Naive thymus-derived CD4-positive, alpha-beta T cell (primary cell): Measurements from ENCODE around the gene EEF1G. TPM values are rescaled to one million over a fixed set of nuclear protein-coding genes. Genes with fewer than 3 reads are reported as not detected.
"Not testable (repeated sequence)": the region's sequence is repeated elsewhere in the genome, so short reads cannot be mapped to it uniquely, and the experiment has no call there.

ENCODE experiments used
- ATAC-seq: fragments of 150-1000 bp; cut with Tn5 transposase; 2 replicates; pipeline ENCODE4 v1.10.0; 2021; ENCODE audit warnings: mild to moderate bottlenecking, moderate library complexity
- CTCF ChIA-PET: fragments of 350-600 bp; sonication (Branson Sonifier 250); formaldehyde crosslinking; loops from one replicate; lab custom pipeline; 2021; ENCODE audit warnings: antibody characterized with exemption; lab: Charles Lee
- POLR2A ChIA-PET: fragments of 350-600 bp; sonication (Branson Sonifier 250); formaldehyde crosslinking; loops from one replicate; lab custom pipeline; 2021; ENCODE audit warnings: antibody characterized with exemption, inconsistent platforms; lab: Charles Lee
- DNase-seq, 9 donors: peaks; one replicate each; pipeline versions ENCODE4 v3.0.0 to v3.0.0-alpha.2; 2020 to 2022; ENCODE audit warnings: mixed read lengths in 1 of 9
- H3K27ac ChIP-seq: one replicate; pipeline ENCODE4 v1.7.0; 2013; ENCODE audit warnings: mild to moderate bottlenecking, low read depth, low read length, moderate library complexity
- H3K27me3 ChIP-seq, 2 donors: one replicate each; pipeline ENCODE4 v1.7.0; 2013; ENCODE audit warnings: low read length in 2 of 2, mild to moderate bottlenecking in 2 of 2, moderate library complexity in 2 of 2; ENCODE audit not compliant: control insufficient read depth in 2 of 2, insufficient read depth in 2 of 2
- H3K36me3 ChIP-seq, 3 experiments: 1 replicate in 2 of 3; 2 replicates in 1 of 3; pipeline ENCODE4 v1.7.0; 2013; ENCODE audit warnings: low read length in 3 of 3, mild to moderate bottlenecking in 3 of 3, moderate library complexity in 1 of 3; ENCODE audit not compliant: insufficient read depth in 3 of 3, control insufficient read depth in 2 of 3
- H3K4me1 ChIP-seq, 2 donors: one replicate each; pipeline ENCODE4 v1.7.0; 2013; ENCODE audit warnings: low read length in 2 of 2, mild to moderate bottlenecking in 2 of 2, moderate library complexity in 1 of 2; ENCODE audit not compliant: control insufficient read depth in 2 of 2, insufficient read depth in 2 of 2
- H3K4me3 ChIP-seq: 2 replicates; pipeline ENCODE4 v1.7.0; 2013; ENCODE audit warnings: mild to moderate bottlenecking, low read length
- H3K9me3 ChIP-seq, 3 experiments: 1 replicate in 2 of 3; 2 replicates in 1 of 3; pipeline ENCODE4 v1.7.0; 2013; ENCODE audit warnings: low read length in 3 of 3; ENCODE audit not compliant: control insufficient read depth in 2 of 3
- H3K27ac Mint-ChIP-seq, 9 donors: one replicate each; pipeline ENCODE4 v1.8.0; 2020 to 2022; ENCODE audit warnings: mixed read lengths in 9 of 9, mild to moderate bottlenecking in 8 of 9, moderate library complexity in 5 of 9, inconsistent platforms in 2 of 9
- H3K27me3 Mint-ChIP-seq, 5 donors: one replicate each; pipeline ENCODE4 v1.8.0; 2021 to 2022; ENCODE audit warnings: mixed read lengths in 5 of 5, mild to moderate bottlenecking in 1 of 5
- H3K36me3 Mint-ChIP-seq, 5 donors: one replicate each; pipeline ENCODE4 v1.8.0; 2020 to 2022; ENCODE audit warnings: mixed read lengths in 5 of 5, mild to moderate bottlenecking in 3 of 5, inconsistent platforms in 1 of 5
- H3K4me1 Mint-ChIP-seq, 7 donors: one replicate each; pipeline ENCODE4 v1.8.0; 2020 to 2022; ENCODE audit warnings: mixed read lengths in 7 of 7, mild to moderate bottlenecking in 3 of 7, inconsistent platforms in 1 of 7
- H3K4me3 Mint-ChIP-seq, 10 donors: one replicate each; pipeline ENCODE4 v1.8.0; 2020 to 2022; ENCODE audit warnings: mild to moderate bottlenecking in 10 of 10, mixed read lengths in 10 of 10, moderate library complexity in 6 of 10, inconsistent platforms in 2 of 10
- H3K9me3 Mint-ChIP-seq, 11 donors: one replicate each; pipeline ENCODE4 v1.8.0; 2020 to 2022; ENCODE audit warnings: mixed read lengths in 11 of 11, mild to moderate bottlenecking in 4 of 11, inconsistent platforms in 1 of 11, moderate library complexity in 1 of 11
- intact Hi-C, 2 donors: fragments of 100-400 bp; cut with micrococcal nuclease; formaldehyde crosslinking; loops; one replicate each; pipeline ENCODE4 v1.15.1; 2023
- polyA plus RNA-seq, 2 donors: library from polyadenylated mRNA; unstranded; fragments of 300-500 nt; fragmentation: Illumina TruSeq; gene quantifications; one replicate each; pipeline ENCODE4 v1.2.3, GENCODE V29; 2021
- total RNA-seq, 6 experiments: library from RNA in 5 of 6; stranded (reverse) in 5 of 6; gene quantifications; 1 replicate in 5 of 6; 2 replicates in 1 of 6; pipeline ENCODE4 v1.2.3 and lab custom pipeline; 2021 to 2026

EEF1G gene
- total and polyA plus RNA-seq, 7 experiments from 2014 or later = 1,186 to 2,550 (median 2,338) TPM

DNA sequence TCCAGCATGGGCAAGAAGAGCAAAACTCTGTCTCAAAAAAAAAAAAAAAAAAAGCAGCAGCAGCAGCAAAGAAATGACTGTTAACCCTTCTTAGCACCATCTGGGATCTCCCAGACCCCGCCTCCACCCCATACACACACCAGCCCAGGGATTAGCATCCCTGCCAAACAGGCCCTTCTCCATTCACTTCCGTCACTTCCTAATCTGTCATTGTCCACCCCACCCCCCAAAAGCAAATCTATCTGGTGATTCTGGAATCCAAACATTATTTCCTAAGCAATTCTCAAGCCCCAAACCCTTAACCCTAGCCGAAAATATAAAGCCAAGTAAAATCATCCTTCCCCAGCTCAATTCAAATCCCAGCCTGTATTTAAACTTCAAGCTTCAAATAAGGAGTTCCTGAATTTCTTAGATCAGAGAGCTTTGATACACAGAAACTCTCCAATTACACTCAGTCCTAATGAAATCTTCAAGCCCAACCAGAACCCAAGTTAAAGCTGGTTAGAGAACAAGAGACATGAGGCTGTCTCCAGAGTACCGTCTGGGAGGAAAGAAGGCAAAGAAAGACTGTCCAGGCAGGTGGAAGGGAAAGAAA, 21.1 kb downstream of the EEF1G start:
- Histone ChIP-seq H3K27ac (peak overlapping the region; percentile 87), H3K4me3 (peak overlapping the region; percentile 23), H3K9me3 (no peaks in the 10 kb centered on the region), H3K27me3 (no peaks in the 10 kb centered on the region), H3K36me3 (no peaks in the 10 kb centered on the region), H3K4me1 (peaks cover 65 to 70% of the 10 kb centered on the region in 2 donors)
- ATAC-seq = no peak
- peaks cover 0 to 5% (median 0%) of the 10 kb centered on the region in 11 donors for H3K9me3 Mint-ChIP-seq
- peak overlapping the region; percentile 53 to 91 (median 80) for H3K4me3 Mint-ChIP-seq
- H3K4me1 Mint-ChIP-seq = peaks cover 71 to 92% (median 87%) of the 10 kb centered on the region in 7 donors
- H3K27ac Mint-ChIP-seq = peak overlapping the region; percentile 87 to 100 (median 98)
- no peak for DNase-seq
- intact Hi-C loops = loop anchor here (1.0 to 10.0 kb wide), 6 partner anchors 175 to 1568 kb away; partner anchors contain the start of genes FTH1 (in 1 of the 2) and HNRNPUL2 (in 1 of the 2)
- H3K27me3 Mint-ChIP-seq = peaks cover 0 to 13% (median 0%) of the 10 kb centered on the region in 5 donors
- ChIA-PET CTCF (interaction anchor here (0.6 to 7.3 kb wide), 7 partner anchors 8 to 158 kb away, joined by 3 to 62 read pairs (median 4); no protein-coding TSS in a partner anchor), POLR2A (interaction anchor here (0.6 to 10.5 kb wide), 19 partner anchors 8 to 328 kb away, joined by 3 to 92 read pairs (median 6); partner anchors contain the start of genes C11orf98, CSKMT, EEF1G and HNRNPUL2)
- H3K36me3 Mint-ChIP-seq = peaks cover 0 to 8% (median 3%) of the 10 kb centered on the region in 5 donors

DNA sequence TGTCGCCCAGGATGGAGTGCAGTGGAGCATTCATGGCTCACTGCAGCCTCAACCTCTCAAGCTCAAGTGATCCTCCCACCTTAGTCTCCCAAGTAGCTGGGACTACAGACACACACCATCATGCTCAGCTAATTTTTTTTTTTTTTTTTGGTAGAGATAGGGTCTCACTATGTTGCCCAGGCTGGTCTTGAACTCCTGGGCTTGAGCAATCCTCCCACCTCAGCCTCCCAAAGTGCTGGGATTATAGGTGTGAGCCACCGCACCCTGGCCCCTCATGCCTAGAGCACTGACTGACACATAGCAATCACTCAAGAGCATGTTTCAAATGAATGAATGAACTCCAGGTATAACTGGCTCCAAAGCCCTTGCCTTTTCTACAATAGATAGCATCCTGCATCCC, 23.2 kb downstream of the EEF1G start:
- H3K4me1 ChIP-seq = peaks cover 50 to 56% of the 10 kb centered on the region in 2 donors
- peak overlapping the region in 4 of 10 donors; percentile 8 to 85 (median 55) for H3K4me3 Mint-ChIP-seq
- intact Hi-C loops = loop anchor here (5.0 to 10.0 kb wide), 4 partner anchors 523 to 1566 kb away; partner anchors contain the start of gene FTH1 (in 1 of the 2)
- peaks cover 55 to 78% (median 73%) of the 10 kb centered on the region in 7 donors for H3K4me1 Mint-ChIP-seq
- DNase-seq, H3K9me3 Mint-ChIP-seq, H3K9me3 ChIP-seq, H3K36me3 Mint-ChIP-seq, H3K36me3 ChIP-seq, H3K27me3 ChIP-seq, ATAC-seq, H3K4me3 ChIP-seq: not testable (repeated sequence)
- H3K27me3 Mint-ChIP-seq = peaks cover 0 to 15% (median 0%) of the 10 kb centered on the region in 5 donors
- H3K27ac ChIP-seq = peak overlapping the region; percentile 87
- H3K27ac Mint-ChIP-seq = peak overlapping the region; percentile 87 to 100 (median 98)
- ChIA-PET POLR2A (interaction anchor here (0.7 to 5.8 kb wide), 7 partner anchors 7 to 150 kb away, joined by 3 to 72 read pairs (median 3); partner anchors contain the start of gene TUT1), CTCF (interaction anchor here (0.7 to 2.1 kb wide), 4 partner anchors 9 to 155 kb away, joined by 3 to 11 read pairs (median 6); no protein-coding TSS in a partner anchor)

GRCh38 chr11:62548545-62549335, 25.0 kb downstream of the EEF1G start:
- H3K27me3 Mint-ChIP-seq = peaks cover 0 to 15% (median 0%) of the 10 kb centered on the region in 5 donors
- peaks cover 0 to 9% (median 0%) of the 10 kb centered on the region in 3 experiments for H3K36me3 ChIP-seq
- peak overlapping the region; percentile 14 to 98 (median 84) for H3K27ac Mint-ChIP-seq
- ChIA-PET POLR2A (interaction anchor here (0.6 to 1.5 kb wide), 3 partner anchors 10 to 148 kb away, joined by 3 read pairs; no protein-coding TSS in a partner anchor), CTCF (interaction anchor here (0.7 to 2.8 kb wide), 3 partner anchors 11 to 14 kb away, joined by 3 to 12 read pairs (median 11); no protein-coding TSS in a partner anchor)
- H3K27me3 ChIP-seq = no peaks in the 10 kb centered on the region
- DNase-seq (no peak), ATAC-seq (no peak)
- peaks cover 0 to 5% (median 0%) of the 10 kb centered on the region in 11 donors for H3K9me3 Mint-ChIP-seq
- H3K4me1 ChIP-seq = peaks cover 39 to 46% of the 10 kb centered on the region in 2 donors
- intact Hi-C loops = loop anchor here in 1 of 2 donors (5.0 kb wide), 1 partner anchor 581 kb away; the partner anchor contains the start of gene FTH1
- H3K9me3 ChIP-seq = no peaks in the 10 kb centered on the region
- peaks cover 0 to 5% (median 0%) of the 10 kb centered on the region in 5 donors for H3K36me3 Mint-ChIP-seq
- H3K4me1 Mint-ChIP-seq = peaks cover 39 to 78% (median 69%) of the 10 kb centered on the region in 7 donors
- H3K4me3 ChIP-seq = no peak overlapping the region
- H3K4me3 Mint-ChIP-seq = peak overlapping the region in 3 of 10 donors; percentile 63 to 97 (median 91)
- no peak overlapping the region for H3K27ac ChIP-seq

- H3K4me1 Mint-ChIP-seq = peaks cover 37 to 78% (median 70%) of the 10 kb centered on the region in 7 donors
- H3K9me3 Mint-ChIP-seq = peaks cover 0 to 5% (median 0%) of the 10 kb centered on the region in 11 donors
- no peak for ATAC-seq
- Histone ChIP-seq H3K9me3 (no peaks in the 10 kb centered on the region), H3K4me1 (peaks cover 35 to 45% of the 10 kb centered on the region in 2 donors), H3K27me3 (no peaks in the 10 kb centered on the region), H3K4me3 (no peak overlapping the region), H3K27ac (no peak overlapping the region), H3K36me3 (peaks cover 0 to 9% (median 0%) of the 10 kb centered on the region in 3 experiments)
- H3K4me3 Mint-ChIP-seq = peak overlapping the region; percentile 62 to 100 (median 86)
- peaks cover 0 to 5% (median 0%) of the 10 kb centered on the region in 5 donors for H3K36me3 Mint-ChIP-seq
- DNase-seq = no peak
- intact Hi-C loops = loop anchor here in 1 of 2 donors (5.0 kb wide), 1 partner anchor 580 kb away; the partner anchor contains the start of gene FTH1
- POLR2A ChIA-PET = interaction anchor here (0.6 to 6.3 kb wide), 3 partner anchors 11 to 47 kb away, joined by 3 to 57 read pairs (median 3); no protein-coding TSS in a partner anchor
- peaks cover 0 to 15% (median 0%) of the 10 kb centered on the region in 5 donors for H3K27me3 Mint-ChIP-seq
- CTCF ChIA-PET = interaction anchor here (0.7 to 2.8 kb wide), 2 partner anchors 12 to 123 kb away, joined by 3 to 12 read pairs; no protein-coding TSS in a partner anchor
- peak overlapping the region; percentile 63 to 98 (median 84) for H3K27ac Mint-ChIP-seq
Observed at GRCh38 chr11:62547691-62548281, 25.9 kb downstream of the EEF1G start.

- peaks cover 0 to 5% (median 0%) of the 10 kb centered on the region in 5 donors for H3K36me3 Mint-ChIP-seq
- Histone ChIP-seq H3K27me3 (no peaks in the 10 kb centered on the region), H3K36me3 (peaks cover 0 to 9% (median 0%) of the 10 kb centered on the region in 3 experiments), H3K27ac (peak overlapping the region; percentile 84), H3K4me3 (peak overlapping the region; percentile 87), H3K4me1 (peaks cover 34 to 42% of the 10 kb centered on the region in 2 donors), H3K9me3 (no peaks in the 10 kb centered on the region)
- DNase-seq = no peak
- CTCF ChIA-PET = interaction anchor here (0.7 to 2.8 kb wide), 3 partner anchors 10 to 122 kb away, joined by 3 to 12 read pairs (median 4); no protein-coding TSS in a partner anchor
- H3K27ac Mint-ChIP-seq = peak overlapping the region; percentile 51 to 98 (median 84)
- peak overlapping the region; percentile 52 to 100 (median 88) for H3K4me3 Mint-ChIP-seq
- intact Hi-C loops = loop anchor here (1.0 to 5.0 kb wide), 4 partner anchors 8 to 580 kb away; partner anchors contain the start of gene FTH1 (in 1 of the 2)
- POLR2A ChIA-PET = interaction anchor here (0.5 to 6.3 kb wide), 4 partner anchors 12 to 275 kb away, joined by 3 to 57 read pairs (median 5); no protein-coding TSS in a partner anchor
- ATAC-seq = no peak
- H3K4me1 Mint-ChIP-seq = peaks cover 36 to 78% (median 66%) of the 10 kb centered on the region in 7 donors
- peaks cover 0 to 5% (median 0%) of the 10 kb centered on the region in 11 donors for H3K9me3 Mint-ChIP-seq
- peaks cover 0 to 15% (median 0%) of the 10 kb centered on the region in 5 donors for H3K27me3 Mint-ChIP-seq
Observed at GRCh38 chr11:62546929-62547625, 26.6 kb downstream of the EEF1G start.
